ENCODE data around the gene UMPS. TPM values are rescaled to one million over a fixed set of nuclear protein-coding genes. Genes with fewer than 3 reads are reported as not detected.

The UMPS gene
- total RNA-seq, 1 experiment from 2014 or later: 61.8 TPM

GRCh38 chr3:124774841-124775402 is 44.7 kb downstream of the UMPS start:
- Histone ChIP-seq H3K9me2 (ENCODE audit: insufficient read depth) (no peaks in the 10 kb centered on the region), H3F3A (ENCODE audit: insufficient read depth, low read depth) (no peaks in the 10 kb centered on the region), H3K27ac (no peak overlapping the region), H3K27me3 (ENCODE audit: insufficient read depth, low read depth) (no peaks in the 10 kb centered on the region), H3K36me3 (ENCODE audit: low read depth) (no peaks in the 10 kb centered on the region; the same call in 1 of the 2 replicates), H3K9me3 (ENCODE audit: insufficient read depth, low read depth) (no peaks in the 10 kb centered on the region), H3K79me2 (ENCODE audit: low read depth) (no peaks in the 10 kb centered on the region), H3K4me3 (no peak overlapping the region), H4K20me1 (ENCODE audit: insufficient read depth) (no peaks in the 10 kb centered on the region), H2AFZ (no peak overlapping the region), H3K4me1 (replicated peaks; ENCODE audit: insufficient read depth) (peaks cover 5% of the 10 kb centered on the region; the same call in 1 of the 2 replicates), H3K4me2 (no peak overlapping the region)
- ChIA-PET CTCF (no interaction called here), POLR2A (ENCODE audit: unreplicated experiment) (interaction anchor here (0.5 kb wide), 1 partner anchor 38 kb away, joined by 4 read pairs; no protein-coding TSS in a partner anchor)
- no peak for DNase-seq
- no TSS peak for BruUV-seq (replicated peaks)
- TF ChIP-seq EZH2 (IDR thresholded peaks at IDR 0.05; ENCODE audit: low read depth): no peak
- TF ChIP-seq CTCF (conservative IDR thresholded peaks at IDR 0.05): no peak
- intact Hi-C loops (cut with micrococcal nuclease; ENCODE audit: unreplicated experiment): no loop called here

- DNase-seq: no peak
- TF ChIP-seq EZH2 (IDR thresholded peaks at IDR 0.05; ENCODE audit: low read depth) (no peak), CTCF (conservative IDR thresholded peaks at IDR 0.05) (no peak)
- no TSS peak for BruUV-seq (replicated peaks)
- ChIA-PET CTCF (no interaction called here), POLR2A (ENCODE audit: unreplicated experiment) (interaction anchor here (0.6 kb wide), 1 partner anchor 112 kb away, joined by 3 read pairs; the partner anchor contains the start of gene ITGB5)
- Histone ChIP-seq H3K9me2 (ENCODE audit: insufficient read depth) (no peaks in the 10 kb centered on the region), H3K27me3 (ENCODE audit: insufficient read depth, low read depth) (no peaks in the 10 kb centered on the region), H3K4me2 (no peak overlapping the region), H3K9me3 (ENCODE audit: insufficient read depth, low read depth) (no peaks in the 10 kb centered on the region), H4K20me1 (ENCODE audit: insufficient read depth) (no peaks in the 10 kb centered on the region), H3K4me1 (replicated peaks; ENCODE audit: insufficient read depth) (peaks cover 5% of the 10 kb centered on the region; the same call in 1 of the 2 replicates), H3F3A (ENCODE audit: insufficient read depth, low read depth) (no peaks in the 10 kb centered on the region), H3K4me3 (no peak overlapping the region), H3K27ac (no peak overlapping the region), H3K36me3 (ENCODE audit: low read depth) (no peaks in the 10 kb centered on the region; the same call in 1 of the 2 replicates), H2AFZ (no peak overlapping the region), H3K79me2 (ENCODE audit: low read depth) (no peaks in the 10 kb centered on the region)
- intact Hi-C loops (cut with micrococcal nuclease; ENCODE audit: unreplicated experiment): no loop called here
Observed at GRCh38 chr3:124775877-124776276, 45.6 kb downstream of the UMPS start.

GRCh38 chr3:124776856-124777255 is 46.6 kb downstream of the UMPS start:
- no peak overlapping the region for H3K4me2 ChIP-seq
- H3K9me3 ChIP-seq (ENCODE audit: insufficient read depth, low read depth): no peaks in the 10 kb centered on the region
- no peak for DNase-seq
- no peaks in the 10 kb centered on the region; the same call in 1 of the 2 replicates for H3K36me3 ChIP-seq (ENCODE audit: low read depth)
- no peaks in the 10 kb centered on the region for H3F3A ChIP-seq (ENCODE audit: insufficient read depth, low read depth)
- no peak overlapping the region for H3K4me3 ChIP-seq
- no peak overlapping the region for H2AFZ ChIP-seq
- no peaks in the 10 kb centered on the region for H3K79me2 ChIP-seq (ENCODE audit: low read depth)
- CTCF ChIA-PET: interaction anchor here (0.5 kb wide), 1 partner anchor 16 kb away, joined by 5 read pairs; no protein-coding TSS in a partner anchor
- BruUV-seq (replicated peaks): no TSS peak
- POLR2A ChIA-PET (ENCODE audit: unreplicated experiment): no interaction called here
- no peaks in the 10 kb centered on the region for H3K9me2 ChIP-seq (ENCODE audit: insufficient read depth)
- TF ChIP-seq EZH2 (IDR thresholded peaks at IDR 0.05; ENCODE audit: low read depth) (no peak), CTCF (conservative IDR thresholded peaks at IDR 0.05) (no peak)
- intact Hi-C loops (cut with micrococcal nuclease; ENCODE audit: unreplicated experiment): no loop called here
- no peaks in the 10 kb centered on the region for H4K20me1 ChIP-seq (ENCODE audit: insufficient read depth)
- H3K27me3 ChIP-seq (ENCODE audit: insufficient read depth, low read depth): no peaks in the 10 kb centered on the region
- H3K4me1 ChIP-seq (replicated peaks; ENCODE audit: insufficient read depth): peaks cover 5% of the 10 kb centered on the region; the same call in 1 of the 2 replicates
- no peak overlapping the region for H3K27ac ChIP-seq

Data from PC-9 (cell line).